HepG2 (cell line): ENCODE data around the gene LACTBL1. TPM values are rescaled to one million over a fixed set of nuclear protein-coding genes. Genes with fewer than 3 reads are reported as not detected.

ENCODE experiments used
- DMAP1 ChIP-seq: IDR thresholded peaks from 2 replicates; pipeline ENCODE4 v1.6.1; 2016
- DNMT1 ChIP-seq: sonication (generic); formaldehyde crosslinking; IDR thresholded peaks from 2 replicates; pipeline ENCODE4 v1.5.1; 2020; ENCODE audit warnings: mild to moderate bottlenecking, missing genetic modification reagents
- EP300 ChIP-seq, 3 experiments: sonication (generic) in 1 of 3; formaldehyde crosslinking in 1 of 3; IDR thresholded peaks; 2 replicates each; pipeline versions ENCODE4 v1.5.1 to v1.6.1; 2011 to 2020; ENCODE audit warnings: low read depth in 2 of 3, low read length in 2 of 3, borderline replicate concordance in 1 of 3, improper control_type of control experiment in 1 of 3, mild to moderate bottlenecking in 1 of 3, missing genetic modification reagents in 1 of 3, moderate library complexity in 1 of 3
- ETV6 ChIP-seq: sonication (generic); formaldehyde crosslinking; conservative IDR thresholded peaks from 2 replicates; pipeline ENCODE4 v1.4.0; 2020; ENCODE audit warnings: missing genetic modification reagents
- FIP1L1 ChIP-seq: fragments of 200-400 bp; formaldehyde crosslinking; IDR thresholded peaks from 2 replicates; pipeline ENCODE4 v1.6.1; 2018; ENCODE audit warnings: low read depth, mild to moderate bottlenecking, low read length, moderate library complexity, borderline replicate concordance; ENCODE audit not compliant: insufficient read depth
- FOXK2 ChIP-seq: fragments of 450-650 bp; IDR thresholded peaks from 2 replicates; pipeline ENCODE4 v1.6.1; 2016
- GATAD2A ChIP-seq: IDR thresholded peaks from 2 replicates; pipeline ENCODE4 v1.6.1; 2016
- HNF4A ChIP-seq: sonication (generic); formaldehyde crosslinking; IDR thresholded peaks from 2 replicates; pipeline ENCODE4 v1.4.0; 2020; ENCODE audit warnings: missing genetic modification reagents
- ISX ChIP-seq: sonication (generic); formaldehyde crosslinking; conservative IDR thresholded peaks from 2 replicates; pipeline ENCODE4 v1.5.0; 2020; ENCODE audit warnings: missing genetic modification reagents
- MEIS2 ChIP-seq: sonication (generic); formaldehyde crosslinking; IDR thresholded peaks from 2 replicates; pipeline ENCODE4 v1.9.0; 2021; ENCODE audit warnings: mild to moderate bottlenecking, missing genetic modification reagents
- MYNN ChIP-seq: sonication (generic); formaldehyde crosslinking; IDR thresholded peaks from 2 replicates; pipeline ENCODE4 v1.4.0; 2020; ENCODE audit warnings: mild to moderate bottlenecking, low read depth, missing genetic modification reagents
- NPAS2 ChIP-seq: sonication (generic); formaldehyde crosslinking; IDR thresholded peaks from 2 replicates; pipeline ENCODE4 v1.8.0; 2022; ENCODE audit warnings: mild to moderate bottlenecking, missing genetic modification reagents, borderline replicate concordance
- PAXIP1 ChIP-seq: sonication (generic); formaldehyde crosslinking; conservative IDR thresholded peaks from 2 replicates; pipeline ENCODE4 v1.4.0; 2020; ENCODE audit warnings: mild to moderate bottlenecking, missing genetic modification reagents, moderate library complexity
- PCBP1 ChIP-seq: fragments of 200-400 bp; formaldehyde crosslinking; IDR thresholded peaks from 2 replicates; pipeline ENCODE4 v1.6.1; 2017; ENCODE audit warnings: mild to moderate bottlenecking, low read depth, low read length, borderline replicate concordance
- RFX5 ChIP-seq: IDR thresholded peaks from 2 replicates; pipeline ENCODE4 v1.6.1; 2011; ENCODE audit warnings: low read depth, low read length, improper control_type of control experiment
- RXRA ChIP-seq: sonication (generic); formaldehyde crosslinking; IDR thresholded peaks from 2 replicates; pipeline ENCODE4 v1.5.1; 2020; ENCODE audit warnings: missing genetic modification reagents
- TBX3 ChIP-seq: fragments of 450-650 bp; IDR thresholded peaks from 2 replicates; pipeline ENCODE4 v1.6.1; 2017; ENCODE audit warnings: antibody characterized with exemption, mild to moderate bottlenecking, inconsistent platforms, borderline replicate concordance
- ZBTB7B ChIP-seq: sonication (generic); formaldehyde crosslinking; IDR thresholded peaks from 2 replicates; pipeline ENCODE4 v1.4.0; 2020; ENCODE audit warnings: missing genetic modification reagents
- ZKSCAN1 ChIP-seq: fragments of 150-350 bp; IDR thresholded peaks from 2 replicates; pipeline ENCODE4 v1.6.1; 2014; ENCODE audit warnings: low read length
- ZNF441 ChIP-seq: sonication (generic); formaldehyde crosslinking; IDR thresholded peaks from 2 replicates; pipeline ENCODE4 v1.7.0; 2021; ENCODE audit warnings: missing genetic modification reagents, borderline replicate concordance
- ZNF512 ChIP-seq: sonication (generic); formaldehyde crosslinking; IDR thresholded peaks from 2 replicates; pipeline ENCODE4 v1.4.0; 2020; ENCODE audit warnings: mild to moderate bottlenecking, missing genetic modification reagents
- ZNF552 ChIP-seq: sonication (generic); formaldehyde crosslinking; IDR thresholded peaks from 2 replicates; pipeline ENCODE4 v1.9.0; 2022; ENCODE audit warnings: missing genetic modification reagents, mild to moderate bottlenecking, borderline replicate concordance
- ZNF652 ChIP-seq: IDR thresholded peaks from 2 replicates; pipeline ENCODE4 v1.6.1; 2016; ENCODE audit warnings: low read depth, borderline replicate concordance
- ZNF746 ChIP-seq: sonication (generic); formaldehyde crosslinking; IDR thresholded peaks from 2 replicates; pipeline ENCODE4 v1.8.0; 2022; ENCODE audit warnings: mild to moderate bottlenecking, missing genetic modification reagents
- ZNF784 ChIP-seq: sonication (generic); formaldehyde crosslinking; IDR thresholded peaks from 2 replicates; pipeline ENCODE4 v1.5.1; 2020; ENCODE audit warnings: missing genetic modification reagents, mild to moderate bottlenecking, borderline replicate concordance
- polyA plus RNA-seq, 8 experiments: library from polyadenylated mRNA; depleted of rRNA in 3 of 8; stranded (reverse) in 7 of 8; unstranded in 1 of 8; fragments of >200 nt; fragmentation: Illumina TruSeq in 4 of 8; extraction: Trizol in 4 of 8; gene quantifications; 2 replicates each; pipeline versions ENCODE4 v1.2.1 to v1.2.3, GENCODE V29; 2011 to 2016; ENCODE audit warnings: low read depth in 4 of 8, missing spikeins in 1 of 8, mixed read lengths in 1 of 8; ENCODE audit not compliant: insufficient read depth in 1 of 8
- total RNA-seq, 5 experiments: library from RNA; depleted of rRNA; stranded (reverse); fragments of >200 nt; fragmentation: Illumina TruSeq; extraction: Trizol; gene quantifications; 2 replicates each; pipeline ENCODE4 v1.2.3, GENCODE V29; 2016; ENCODE audit warnings: low read depth in 1 of 5

LACTBL1 gene
- total and polyA plus RNA-seq, 2 of the 13 experiments (the other 11 are each of a cell fraction or from before 2014, with no cell fraction given) = 0.12 to 1.3 TPM

- peak; percentile 74 for TF ChIP-seq PAXIP1 (CRISPR knock-in tag)
- no peak for TF ChIP-seq FOXK2
- TF ChIP-seq ZNF784 (CRISPR knock-in tag) = peak; percentile 81
- TF ChIP-seq ZNF552 (CRISPR knock-in tag) = peak; percentile 90; the same call in 1 of the 2 replicates
- TF ChIP-seq RXRA (CRISPR knock-in tag) = peak; percentile 87
- TF ChIP-seq FIP1L1 = no peak
- no peak for TF ChIP-seq ZNF512
- peak; percentile 81; the same call in 1 of the 2 replicates for TF ChIP-seq ZNF441 (CRISPR knock-in tag)
- peak; percentile 60; the same call in 1 of the 2 replicates for TF ChIP-seq HNF4A (CRISPR knock-in tag)
- TF ChIP-seq ZNF746 (CRISPR knock-in tag) = peak; percentile 47; the same call in 1 of the 2 replicates
- TF ChIP-seq ZKSCAN1 = peak; percentile 11; the same call in 1 of the 2 replicates
- no peak for TF ChIP-seq NPAS2 (CRISPR knock-in tag)
- no peak; the same call in 1 of the 2 replicates for TF ChIP-seq MYNN
- peak; percentile 92 for TF ChIP-seq GATAD2A (CRISPR knock-in tag)
- TF ChIP-seq PCBP1 = no peak
- peak; percentile 59; the same call in 1 of the 2 replicates for TF ChIP-seq MEIS2 (CRISPR knock-in tag)
- 0 out of 2 replicates have a peak, but pooled peaks have one; percentile 33 for TF ChIP-seq ISX (CRISPR knock-in tag)
- TF ChIP-seq DMAP1 (CRISPR knock-in tag) = peak; percentile 98
- TF ChIP-seq RFX5 = 0 out of 2 replicates have a peak, but pooled peaks have one; percentile 13
- TF ChIP-seq TBX3 = peak; percentile 50; the same call in 1 of the 2 replicates
- peak; percentile 62 to 85 for TF ChIP-seq EP300 (IDR thresholded peaks at IDR 0.05; ENCODE audit: low read depth in 2 of 2, low read length in 2 of 2)
- TF ChIP-seq EP300 (CRISPR knock-in tag; IDR thresholded peaks at IDR 0.05; ENCODE audit: borderline replicate concordance) = peak; percentile 63
- peak; percentile 77 for TF ChIP-seq ETV6
- peak; percentile 73; the same call in 1 of the 2 replicates for TF ChIP-seq ZNF652 (CRISPR knock-in tag)
- TF ChIP-seq ZBTB7B (CRISPR knock-in tag) = peak; percentile 81
- TF ChIP-seq DNMT1 (CRISPR knock-in tag) = no peak
These were observed 46.6 kb upstream of the LACTBL1 start, which contains the start of gene KDM1A (continued) for GRCh38 chr1:23019094-23019862.
